NCI-H1417 treated with DMSO at 0.1 percent for 48 hours (cell line): Measurements from ENCODE around the gene UMODL1.
"Not testable (repeated sequence)": the region's sequence is repeated elsewhere in the genome, so short reads cannot be mapped to it uniquely, and the experiment has no call there.

Experiments
- DNase-seq: peaks from one replicate; lab custom pipeline; 2025; lab: John Stamatoyannopoulos, UW

Gene UMODL1

DNA sequence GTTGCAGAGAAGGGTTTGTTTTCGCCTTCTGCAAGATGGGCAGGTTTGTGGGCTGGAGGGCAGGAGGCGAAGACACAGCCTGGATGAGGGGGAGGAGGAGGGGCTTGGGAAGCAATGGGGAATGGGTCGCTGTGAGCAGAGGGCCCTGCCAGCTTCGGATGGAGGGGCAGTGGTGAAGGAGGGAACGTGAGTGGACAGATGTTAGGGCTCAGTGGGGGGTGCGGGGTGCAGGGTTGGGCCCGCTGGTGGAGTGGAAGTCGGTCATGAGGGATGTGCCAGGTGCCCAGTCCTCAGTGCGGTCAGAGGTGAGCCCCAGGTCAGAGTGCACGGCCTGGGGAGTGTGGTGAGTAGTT lies 92.4 kb downstream of the UMODL1 start:
- DNase-seq, result no peak

- peak; percentile 9 for DNase-seq
Observed at GRCh38 chr21:42164064-42164789, 93.1 kb downstream of the UMODL1 start.

GRCh38 chr21:42164818-42165217 lies 93.7 kb downstream of the UMODL1 start:
- DNase-seq, result no peak

- DNase-seq, result no peak
Observed at GRCh38 chr21:42165901-42166300, 94.8 kb downstream of the UMODL1 start.

DNA sequence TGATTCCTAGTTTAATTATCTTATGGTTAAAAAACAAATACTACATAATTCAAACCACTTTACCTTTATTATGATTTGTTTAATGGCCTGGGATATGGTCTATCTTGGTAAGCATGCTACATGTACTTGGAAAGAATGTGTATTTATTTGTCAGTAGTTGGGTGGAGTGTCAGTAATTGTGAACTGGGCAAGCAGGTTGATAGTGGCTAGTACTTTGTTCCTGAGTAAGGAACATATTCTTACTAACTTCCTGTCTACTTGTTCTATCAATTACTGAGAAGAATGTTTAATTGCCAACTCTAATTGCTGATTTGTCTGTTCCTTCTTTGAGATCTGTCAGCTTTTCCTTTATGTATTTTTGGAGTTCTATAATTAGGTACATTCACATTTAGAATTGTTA lies 98.6 kb downstream of the UMODL1 start:
- no peak for DNase-seq

GRCh38 chr21:42171091-42172053 lies 100.3 kb downstream of the UMODL1 start:
- DNase-seq, result no peak

GRCh38 chr21:42172596-42173483 lies 101.7 kb downstream of the UMODL1 start:
- DNase-seq, result no peak

- no peak for DNase-seq
Observed at GRCh38 chr21:42174173-42174572, 103.1 kb downstream of the UMODL1 start.

DNA sequence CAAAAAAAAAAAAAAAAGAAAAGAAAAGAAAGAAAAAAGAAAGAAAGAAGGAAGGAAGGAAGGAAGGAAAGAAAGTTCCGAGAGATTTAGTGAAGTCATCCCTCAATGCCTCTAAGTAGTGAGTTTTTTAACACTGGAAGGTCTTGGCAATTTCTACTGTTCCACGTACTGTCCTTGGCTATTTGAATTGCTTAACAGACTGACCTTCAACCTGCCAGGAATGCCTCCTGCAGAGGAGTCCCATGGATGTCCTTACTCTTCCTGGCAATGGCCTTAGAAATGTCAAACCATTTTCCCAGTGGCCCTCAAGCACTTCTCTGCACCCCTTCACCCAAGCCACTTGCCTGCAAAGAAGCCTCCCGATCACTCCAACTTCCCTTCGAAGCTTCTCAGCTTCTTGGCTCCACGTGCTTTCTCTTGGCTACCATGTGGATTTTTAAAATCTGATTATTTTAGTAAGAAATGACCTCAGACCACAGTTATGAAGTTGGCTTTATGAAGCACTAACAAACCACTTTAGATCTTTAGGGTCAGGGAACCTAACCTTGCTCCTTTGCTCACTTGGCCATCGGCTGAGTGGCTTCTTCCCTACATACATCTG lies 104.1 kb downstream of the UMODL1 start:
- DNase-seq, result no peak

DNA sequence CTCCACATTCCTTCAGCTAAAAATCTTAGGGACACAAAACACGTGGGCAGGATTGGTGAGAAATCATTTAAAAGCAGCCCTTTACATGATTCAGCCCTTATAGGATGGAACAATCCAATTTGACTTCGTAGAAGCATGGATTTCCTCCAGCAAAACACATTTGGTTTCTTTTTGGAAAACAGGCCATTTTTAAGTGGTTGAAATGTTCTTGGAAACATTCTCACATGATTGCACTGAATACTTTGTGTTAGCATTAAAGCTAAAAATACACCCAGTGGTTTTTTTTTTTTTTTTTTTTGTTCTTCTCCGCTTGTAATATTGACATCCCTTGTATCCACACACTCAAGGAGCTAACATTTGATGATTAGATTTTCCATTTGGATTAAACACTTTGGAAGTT lies 105.7 kb downstream of the UMODL1 start:
- no peak for DNase-seq

GRCh38 chr21:42179316-42179715 lies 108.2 kb downstream of the UMODL1 start:
- DNase-seq, result no peak

- DNase-seq, result not testable (repeated sequence)
Observed at GRCh38 chr21:42180001-42180400, 108.9 kb downstream of the UMODL1 start.

DNA sequence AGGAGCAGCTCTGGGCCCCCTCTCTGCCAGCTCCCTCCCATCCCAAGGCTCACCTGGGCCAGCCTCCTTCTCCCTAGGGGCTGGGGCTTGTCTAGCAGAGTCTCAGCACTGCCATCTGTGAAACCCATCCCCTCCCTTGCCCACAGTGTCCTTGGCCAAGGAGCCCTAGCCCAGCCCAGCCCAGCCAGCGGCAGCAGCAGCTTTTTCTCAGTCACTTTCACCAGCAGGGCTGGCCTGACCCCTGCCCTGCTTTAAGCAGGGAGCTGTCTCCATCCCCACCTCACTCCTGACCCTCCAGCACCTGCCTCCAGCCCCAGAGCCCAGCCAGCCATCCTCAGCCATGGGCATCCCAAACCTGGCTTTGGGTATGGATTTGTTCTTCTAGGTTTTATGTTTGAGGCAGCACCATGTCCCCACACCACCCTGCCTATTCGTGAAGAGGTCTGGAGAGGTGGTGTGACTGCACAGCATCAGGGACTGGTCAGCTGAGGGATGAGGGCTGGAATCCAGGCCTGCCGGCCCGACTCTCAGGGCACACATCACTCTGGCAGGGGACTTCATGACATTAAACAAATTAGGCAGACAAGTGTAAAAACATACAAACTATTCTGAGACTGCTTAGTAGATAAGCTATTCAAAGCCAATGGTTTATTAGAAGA lies 111.7 kb downstream of the UMODL1 start:
- DNase-seq, result no peak

DNA sequence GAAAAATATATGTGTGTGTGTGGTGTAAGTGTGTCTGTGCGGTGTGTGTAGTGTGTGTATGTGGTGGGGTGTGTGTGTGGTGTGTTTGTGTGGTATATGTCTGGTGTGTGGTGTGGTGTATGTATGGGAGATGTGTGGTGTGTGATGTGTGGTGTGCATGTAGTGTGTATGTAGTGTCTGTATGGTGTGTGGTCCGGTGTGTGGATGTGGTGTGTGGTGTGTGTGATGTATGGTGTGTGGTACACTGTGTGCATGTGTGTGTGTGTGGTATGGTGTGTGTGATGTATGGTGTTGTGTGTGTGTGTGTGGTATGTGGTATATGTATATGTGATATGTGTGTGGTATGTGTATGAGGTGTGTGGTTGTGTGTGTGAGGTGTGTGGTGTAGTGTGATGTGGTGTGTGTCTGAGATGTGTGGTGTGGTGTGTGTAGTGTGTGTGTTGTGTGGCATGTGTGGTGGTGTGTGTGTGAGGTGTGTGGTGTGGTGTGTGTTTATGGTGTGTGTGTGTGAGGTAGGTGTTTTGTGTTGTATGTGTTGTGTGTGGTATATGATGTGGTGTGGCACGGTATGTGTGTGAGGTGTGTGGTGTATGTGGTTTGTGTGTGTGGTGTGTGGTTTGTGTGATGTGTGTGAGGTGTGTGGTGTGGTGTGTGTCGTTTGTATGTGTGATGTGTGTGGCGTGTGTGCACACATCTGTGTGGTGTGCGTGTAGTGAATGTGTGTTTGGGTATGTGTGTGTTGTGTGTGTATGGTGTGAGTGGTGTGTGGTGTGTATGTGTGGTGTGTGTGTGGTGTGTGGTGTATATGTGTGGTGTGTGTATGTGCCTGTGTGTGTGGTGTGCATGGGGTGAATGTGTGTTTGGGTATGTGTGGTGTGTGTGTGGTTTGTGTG lies 112.5 kb downstream of the UMODL1 start:
- no peak for DNase-seq

DNA sequence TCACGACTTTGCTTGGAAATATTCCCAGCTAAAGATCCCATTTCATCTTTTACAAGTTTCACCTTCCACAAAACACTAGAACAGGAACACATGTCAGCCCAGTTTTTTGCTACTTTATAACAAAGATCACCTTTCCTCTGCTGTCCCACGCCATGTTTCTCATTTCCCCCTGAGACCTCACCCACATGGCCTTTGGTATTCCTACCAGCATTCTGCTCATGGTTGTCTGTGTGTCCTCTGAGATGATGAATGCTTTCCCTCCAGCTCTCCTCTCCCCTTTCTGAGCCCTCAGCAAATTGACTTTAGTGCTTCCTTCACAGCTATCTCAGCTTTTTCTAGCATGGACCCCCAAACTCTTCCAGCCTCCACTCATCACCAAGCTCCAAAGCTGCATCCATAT lies 115.5 kb downstream of the UMODL1 start:
- no peak for DNase-seq

- no peak for DNase-seq
Observed at GRCh38 chr21:42187976-42188653, 117.0 kb downstream of the UMODL1 start.

DNA sequence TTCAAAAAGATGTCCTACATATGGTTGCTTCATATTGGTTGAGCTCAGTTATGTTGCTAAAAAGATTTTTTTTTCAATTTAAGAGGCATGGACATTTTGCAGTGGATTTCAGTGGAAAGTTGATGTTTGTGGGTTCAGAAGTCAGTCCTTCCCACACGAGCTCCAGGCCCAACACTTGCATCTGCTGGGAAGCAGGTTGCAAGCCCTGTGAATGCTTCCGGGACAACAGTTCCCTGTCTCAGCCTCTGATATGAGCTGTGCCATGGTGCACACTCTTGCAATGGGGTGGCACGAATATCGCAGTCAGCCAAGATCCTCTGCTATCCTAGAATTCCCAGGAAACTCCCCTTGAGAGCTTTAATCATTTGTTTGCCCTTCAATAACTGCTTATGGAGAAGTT lies 117.5 kb downstream of the UMODL1 start:
- DNase-seq, result no peak

DNA sequence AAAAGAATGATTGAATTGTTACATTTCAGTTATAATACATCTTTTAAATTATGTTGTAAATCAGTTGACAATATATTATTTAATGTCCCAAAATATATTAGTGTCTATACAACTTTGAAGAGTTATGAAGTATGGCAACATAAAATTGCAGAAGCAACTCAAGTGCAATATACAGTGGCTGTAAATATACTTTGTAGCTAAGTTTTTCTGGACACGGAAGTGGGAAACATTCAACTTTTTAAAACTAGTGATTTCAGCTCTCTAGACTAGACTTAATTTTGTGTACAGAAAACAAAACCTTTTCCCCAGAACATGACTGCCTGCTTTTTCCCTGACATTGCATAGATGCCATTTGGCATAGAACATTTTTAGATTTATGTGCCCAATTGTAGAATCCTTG lies 118.3 kb downstream of the UMODL1 start:
- DNase-seq, result no peak

DNA sequence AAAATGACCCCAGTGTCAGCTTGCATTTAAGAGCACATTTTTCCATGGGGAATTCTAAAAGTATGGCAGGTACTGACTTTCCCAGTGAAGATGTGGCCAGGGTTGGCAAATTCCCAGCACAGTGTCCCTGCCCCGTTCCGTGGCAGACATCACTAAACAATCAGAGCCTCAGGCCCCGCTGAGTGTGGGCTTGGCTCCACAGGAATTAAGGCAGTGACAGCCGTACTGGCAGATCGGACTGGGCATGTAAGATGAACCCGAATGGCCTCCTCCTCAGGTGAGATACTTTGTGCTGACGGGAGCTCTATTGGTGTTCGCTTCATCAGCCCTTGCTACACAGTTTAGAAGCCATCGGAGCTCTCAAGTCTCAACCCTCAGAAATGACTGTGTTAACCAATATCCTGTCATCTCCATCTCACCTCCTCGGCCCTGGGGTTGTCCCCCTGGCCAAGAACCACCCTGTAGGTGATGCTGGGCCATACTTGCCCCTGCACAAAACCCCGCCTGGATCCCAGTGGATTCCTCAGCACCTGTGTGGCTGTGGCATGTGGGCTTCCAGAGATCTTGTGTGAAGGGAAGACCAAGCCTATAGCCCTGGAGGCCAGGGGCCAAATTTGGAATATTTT lies 118.9 kb downstream of the UMODL1 start:
- DNase-seq, result no peak
